ENCODE results near the gene ELMO1. TPM values are rescaled to one million over a fixed set of nuclear protein-coding genes. Genes with fewer than 3 reads are reported as not detected.

Gene ELMO1
- total RNA-seq, 2 experiments from 2014 or later, result 72.8 to 75.3 TPM

DNA sequence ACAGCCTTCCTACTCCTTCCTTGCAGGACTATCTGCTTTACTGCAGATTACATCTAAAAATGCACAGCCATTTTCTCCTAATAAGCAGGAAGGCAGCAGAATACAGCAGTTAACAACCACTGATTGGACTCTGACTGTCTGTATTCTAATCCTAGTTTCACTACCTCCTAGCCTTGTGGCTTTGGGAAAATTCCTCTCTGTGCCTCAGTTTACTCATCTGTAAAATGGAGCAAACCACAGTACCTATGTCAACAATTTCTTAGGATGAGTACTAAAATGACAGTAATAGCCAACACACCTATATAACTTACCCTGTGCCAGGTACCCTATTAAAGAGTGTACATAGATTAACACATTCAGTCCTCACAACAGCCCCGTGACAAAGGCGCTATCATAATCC lies 89.5 kb downstream of the ELMO1 start:
- DNase-seq (no peak), ATAC-seq (no peak)
- H3K27ac Mint-ChIP-seq, result peak overlapping the region; percentile 76
- peaks cover 14% of the 10 kb centered on the region for H3K36me3 Mint-ChIP-seq (ENCODE audit: low read depth)
- H3K4me3 Mint-ChIP-seq, result no peak overlapping the region
- CTCF ChIA-PET, result no interaction called here
- TF ChIP-seq, protein P1, sequence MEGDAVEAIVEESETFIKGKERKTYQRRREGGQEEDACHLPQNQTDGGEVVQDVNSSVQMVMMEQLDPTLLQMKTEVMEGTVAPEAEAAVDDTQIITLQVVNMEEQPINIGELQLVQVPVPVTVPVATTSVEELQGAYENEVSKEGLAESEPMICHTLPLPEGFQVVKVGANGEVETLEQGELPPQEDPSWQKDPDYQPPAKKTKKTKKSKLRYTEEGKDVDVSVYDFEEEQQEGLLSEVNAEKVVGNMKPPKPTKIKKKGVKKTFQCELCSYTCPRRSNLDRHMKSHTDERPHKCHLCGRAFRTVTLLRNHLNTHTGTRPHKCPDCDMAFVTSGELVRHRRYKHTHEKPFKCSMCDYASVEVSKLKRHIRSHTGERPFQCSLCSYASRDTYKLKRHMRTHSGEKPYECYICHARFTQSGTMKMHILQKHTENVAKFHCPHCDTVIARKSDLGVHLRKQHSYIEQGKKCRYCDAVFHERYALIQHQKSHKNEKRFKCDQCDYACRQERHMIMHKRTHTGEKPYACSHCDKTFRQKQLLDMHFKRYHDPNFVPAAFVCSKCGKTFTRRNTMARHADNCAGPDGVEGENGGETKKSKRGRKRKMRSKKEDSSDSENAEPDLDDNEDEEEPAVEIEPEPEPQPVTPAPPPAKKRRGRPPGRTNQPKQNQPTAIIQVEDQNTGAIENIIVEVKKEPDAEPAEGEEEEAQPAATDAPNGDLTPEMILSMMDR (IDR thresholded peaks at IDR 0.05), result no peak
- no peaks in the 10 kb centered on the region for H3K9me3 Mint-ChIP-seq
- H3K27me3 Mint-ChIP-seq, result no peaks in the 10 kb centered on the region
- H3K4me1 Mint-ChIP-seq (ENCODE audit: low read depth), result peaks cover 78% of the 10 kb centered on the region
- intact Hi-C loops (cut with micrococcal nuclease), result loop anchor here (10.0 kb wide), 1 partner anchor 124 kb away; no protein-coding TSS in a partner anchor
- POLR2A ChIA-PET, result no interaction called here

DNA sequence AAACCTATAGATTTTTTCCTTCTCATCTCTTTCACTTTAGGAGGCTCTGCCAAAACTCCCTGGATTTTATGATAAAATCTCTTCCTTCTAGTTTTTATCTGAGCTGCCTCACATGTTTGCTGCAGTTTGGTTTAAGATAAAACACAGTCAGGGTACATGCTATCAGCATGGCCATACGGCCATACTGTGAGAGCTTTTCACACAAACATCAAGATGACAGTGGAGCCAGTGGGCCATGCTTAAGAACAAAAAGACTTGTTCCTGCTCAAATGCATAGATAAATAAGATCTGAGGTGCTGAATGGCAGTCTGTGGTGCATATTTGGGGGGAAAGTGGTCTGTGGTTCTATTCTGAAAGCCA lies 91.0 kb downstream of the ELMO1 start:
- Mint-ChIP-seq H3K4me1 (ENCODE audit: low read depth) (peaks cover 72% of the 10 kb centered on the region), H3K27ac (no peak overlapping the region), H3K9me3 (no peaks in the 10 kb centered on the region), H3K36me3 (ENCODE audit: low read depth) (peaks cover 6% of the 10 kb centered on the region), H3K27me3 (no peaks in the 10 kb centered on the region), H3K4me3 (no peak overlapping the region)
- intact Hi-C loops (cut with micrococcal nuclease), result loop anchor here (10.0 kb wide), 1 partner anchor 123 kb away; no protein-coding TSS in a partner anchor
- ATAC-seq, result no peak
- no peak for DNase-seq
- TF ChIP-seq, protein P1 (IDR thresholded peaks at IDR 0.05), result no peak
- CTCF ChIA-PET, result interaction anchor here (1.2 kb wide), 1 partner anchor 137 kb away, joined by 4 read pairs; no protein-coding TSS in a partner anchor
- POLR2A ChIA-PET, result no interaction called here

GRCh38 chr7:37356911-37357636 lies 91.6 kb downstream of the ELMO1 start:
- Mint-ChIP-seq H3K36me3 (ENCODE audit: low read depth) (peaks cover 4% of the 10 kb centered on the region), H3K9me3 (no peaks in the 10 kb centered on the region), H3K27me3 (no peaks in the 10 kb centered on the region), H3K4me3 (no peak overlapping the region), H3K4me1 (ENCODE audit: low read depth) (peaks cover 72% of the 10 kb centered on the region), H3K27ac (no peak overlapping the region)
- intact Hi-C loops (cut with micrococcal nuclease), result loop anchor here (10.0 kb wide), 1 partner anchor 122 kb away; no protein-coding TSS in a partner anchor
- TF ChIP-seq, protein P1 (IDR thresholded peaks at IDR 0.05), result no peak
- DNase-seq (no peak), ATAC-seq (no peak)
- ChIA-PET CTCF (interaction anchor here (1.2 kb wide), 1 partner anchor 138 kb away, joined by 4 read pairs; no protein-coding TSS in a partner anchor), POLR2A (interaction anchor here (1.2 kb wide), 1 partner anchor 91 kb away, joined by 3 read pairs; no protein-coding TSS in a partner anchor)

DNA sequence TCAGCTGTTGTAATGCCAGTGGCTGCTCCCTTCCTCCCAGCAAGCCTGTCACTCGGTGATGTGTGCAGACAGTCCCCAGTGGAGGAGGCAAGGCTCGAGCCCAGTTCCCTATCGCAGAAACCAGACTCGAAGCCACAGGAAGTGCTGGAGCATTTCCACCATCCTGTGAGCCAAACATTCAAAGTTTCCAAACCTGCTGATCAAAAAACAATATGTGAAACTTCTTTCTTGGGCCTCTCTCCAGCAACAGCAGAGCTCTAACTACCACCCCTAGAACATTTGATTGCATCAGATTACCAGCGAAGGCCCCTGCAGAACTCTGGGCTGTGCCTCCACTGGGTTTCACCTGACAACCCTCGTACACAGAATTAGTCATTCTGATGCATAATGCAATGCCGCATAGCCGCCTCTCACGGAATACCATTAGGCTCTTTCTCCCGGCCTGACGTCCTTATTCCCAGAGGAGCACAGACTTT lies 94.0 kb downstream of the ELMO1 start:
- CTCF ChIA-PET, result interaction anchor here (1.1 to 6.1 kb wide), 7 partner anchors 10 to 140 kb away, joined by 3 to 53 read pairs (median 28); partner anchors contain the start of gene ELMO1
- peaks cover 4% of the 10 kb centered on the region for H3K36me3 Mint-ChIP-seq (ENCODE audit: low read depth)
- H3K27me3 Mint-ChIP-seq, result no peaks in the 10 kb centered on the region
- peaks cover 80% of the 10 kb centered on the region for H3K4me1 Mint-ChIP-seq (ENCODE audit: low read depth)
- POLR2A ChIA-PET, result interaction anchor here (1.4 to 5.7 kb wide), 6 partner anchors 8 to 92 kb away, joined by 3 to 32 read pairs (median 5); no protein-coding TSS in a partner anchor
- peak overlapping the region; percentile 95 for H3K27ac Mint-ChIP-seq
- intact Hi-C loops (cut with micrococcal nuclease), result loop anchor here (5.0 to 10.0 kb wide), 2 partner anchors 93 to 120 kb away; partner anchors contain the start of gene ELMO1
- peak; percentile 76 for DNase-seq
- TF ChIP-seq, protein P1 (IDR thresholded peaks at IDR 0.05), result no peak
- no peaks in the 10 kb centered on the region for H3K9me3 Mint-ChIP-seq
- H3K4me3 Mint-ChIP-seq, result peak overlapping the region; percentile 93
- ATAC-seq, result peak; percentile 72
